HUDEP-2 (cell line): ENCODE measurements around the gene FADS1.
A peak's percentile ranks its signal among the peaks of the same experiment; 100 is the strongest.

Source experiments
- DNase-seq, 76 experiments: peaks; one replicate each; lab custom pipeline; 2025; ENCODE audit not compliant: unreplicated experiment in 76 of 76; lab: John Stamatoyannopoulos, UW

Gene FADS1

DNA sequence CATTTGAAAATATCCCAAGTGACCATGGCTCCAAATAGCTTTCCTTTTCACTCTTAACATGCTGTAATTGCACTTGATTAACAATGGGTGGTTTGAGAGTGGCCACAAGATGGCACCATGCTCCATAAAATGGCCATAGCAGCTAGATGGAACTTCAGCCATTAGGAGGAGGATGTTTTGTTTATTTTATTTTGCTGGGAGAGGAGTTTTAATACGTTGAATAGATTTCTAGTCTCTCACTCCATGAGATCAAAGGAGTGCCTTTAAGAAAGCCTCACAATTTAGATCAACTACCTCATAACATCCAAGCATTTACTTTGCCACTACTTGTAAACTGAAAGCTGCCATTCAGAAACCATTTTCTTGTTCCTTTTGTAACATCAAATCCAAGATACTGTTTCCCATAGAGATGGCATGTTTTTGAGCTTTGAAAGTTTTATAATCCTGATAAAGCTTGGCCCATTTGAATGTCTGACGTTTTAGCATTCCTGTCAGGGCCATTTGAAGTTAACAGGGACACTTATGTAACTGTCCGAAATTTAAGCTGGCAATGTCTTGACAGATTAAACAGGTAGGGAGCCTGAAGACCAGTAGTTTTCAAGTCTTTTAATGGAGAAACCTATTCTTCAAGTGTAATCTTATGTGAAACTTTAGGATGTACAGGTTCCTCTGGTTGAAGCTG, 19.4 kb downstream of the FADS1 start:
- peak in 60 of 76 experiments; percentile 7 to 75 (median 46) for DNase-seq

DNA sequence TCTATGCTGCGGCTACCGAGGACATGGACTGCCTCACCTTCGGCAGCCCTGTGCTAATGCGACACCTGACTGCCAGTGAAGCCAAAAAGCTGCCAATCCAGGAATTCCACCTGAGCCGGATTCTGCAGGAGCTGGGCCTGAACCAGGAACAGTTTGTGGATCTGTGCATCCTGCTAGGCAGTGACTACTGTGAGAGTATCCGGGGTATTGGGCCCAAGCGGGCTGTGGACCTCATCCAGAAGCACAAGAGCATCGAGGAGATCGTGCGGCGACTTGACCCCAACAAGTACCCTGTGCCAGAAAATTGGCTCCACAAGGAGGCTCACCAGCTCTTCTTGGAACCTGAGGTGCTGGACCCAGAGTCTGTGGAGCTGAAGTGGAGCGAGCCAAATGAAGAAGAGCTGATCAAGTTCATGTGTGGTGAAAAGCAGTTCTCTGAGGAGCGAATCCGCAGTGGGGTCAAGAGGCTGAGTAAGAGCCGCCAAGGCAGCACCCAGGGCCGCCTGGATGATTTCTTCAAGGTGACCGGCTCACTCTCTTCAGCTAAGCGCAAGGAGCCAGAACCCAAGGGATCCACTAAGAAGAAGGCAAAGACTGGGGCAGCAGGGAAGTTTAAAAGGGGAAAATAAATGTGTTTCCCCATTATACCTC, 20.8 kb downstream of the FADS1 start:
- DNase-seq = no peak

- DNase-seq = no peak
Observed at GRCh38 chr11:61795459-61795858, 21.3 kb downstream of the FADS1 start.

DNA sequence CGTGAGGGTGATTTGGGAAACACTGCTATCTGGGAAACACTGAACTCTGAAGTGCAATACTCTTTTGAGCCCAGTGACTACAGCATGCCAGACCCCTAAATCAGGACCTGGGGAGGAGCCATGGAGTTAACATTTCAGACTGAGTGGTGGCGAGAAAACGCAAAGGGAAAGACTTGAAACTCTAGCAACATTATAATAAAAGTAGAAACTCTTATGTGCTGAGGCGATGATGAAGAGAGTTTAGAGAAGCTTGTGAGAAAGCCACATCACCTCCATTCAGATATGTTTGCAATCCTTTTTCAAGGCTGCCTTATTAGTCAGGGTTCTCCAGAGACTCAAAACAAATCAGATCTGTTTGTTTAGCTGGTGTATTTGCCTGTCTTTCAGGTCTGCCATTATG, 22.2 kb downstream of the FADS1 start:
- DNase-seq = no peak

GRCh38 chr11:61793829-61794204, 23.0 kb downstream of the FADS1 start:
- no peak for DNase-seq

DNA sequence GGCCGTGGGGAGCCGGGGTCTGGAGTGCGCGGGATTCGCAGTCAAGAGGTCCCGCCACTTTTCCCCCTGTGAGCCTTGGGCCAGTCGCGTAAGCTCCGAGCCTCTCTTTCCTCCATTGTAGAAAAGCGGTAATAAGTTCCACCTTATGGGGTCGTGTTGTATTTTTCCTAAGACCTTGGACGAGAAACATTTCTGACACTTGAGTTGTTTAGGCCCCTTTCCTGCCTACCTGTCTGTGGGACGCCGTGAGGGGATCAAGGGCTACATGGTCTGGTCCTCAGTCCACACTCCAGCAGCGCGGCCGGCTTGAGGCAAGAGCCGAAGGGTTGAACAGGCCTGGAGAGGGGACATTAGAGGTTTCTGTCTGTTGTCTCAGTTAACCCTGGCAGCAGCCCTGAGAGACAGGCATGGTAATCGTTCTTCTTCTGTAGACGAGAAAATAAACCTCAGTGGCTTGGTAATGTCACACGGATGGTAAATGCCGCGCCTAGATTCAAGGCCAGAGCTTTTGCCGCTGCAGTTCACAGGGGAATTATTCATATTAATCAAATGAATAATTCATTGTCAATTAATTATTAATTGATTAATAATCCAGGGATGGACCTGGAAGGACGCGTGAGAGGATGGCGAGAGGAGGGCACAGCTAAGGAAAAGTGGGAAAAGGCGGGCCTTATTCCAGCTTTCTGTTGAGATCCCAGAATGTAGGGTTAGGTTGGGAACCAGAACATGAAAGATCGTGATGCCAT, 23.5 kb downstream of the FADS1 start:
- DNase-seq = peak in 1 of 76 experiments; percentile 41

DNA sequence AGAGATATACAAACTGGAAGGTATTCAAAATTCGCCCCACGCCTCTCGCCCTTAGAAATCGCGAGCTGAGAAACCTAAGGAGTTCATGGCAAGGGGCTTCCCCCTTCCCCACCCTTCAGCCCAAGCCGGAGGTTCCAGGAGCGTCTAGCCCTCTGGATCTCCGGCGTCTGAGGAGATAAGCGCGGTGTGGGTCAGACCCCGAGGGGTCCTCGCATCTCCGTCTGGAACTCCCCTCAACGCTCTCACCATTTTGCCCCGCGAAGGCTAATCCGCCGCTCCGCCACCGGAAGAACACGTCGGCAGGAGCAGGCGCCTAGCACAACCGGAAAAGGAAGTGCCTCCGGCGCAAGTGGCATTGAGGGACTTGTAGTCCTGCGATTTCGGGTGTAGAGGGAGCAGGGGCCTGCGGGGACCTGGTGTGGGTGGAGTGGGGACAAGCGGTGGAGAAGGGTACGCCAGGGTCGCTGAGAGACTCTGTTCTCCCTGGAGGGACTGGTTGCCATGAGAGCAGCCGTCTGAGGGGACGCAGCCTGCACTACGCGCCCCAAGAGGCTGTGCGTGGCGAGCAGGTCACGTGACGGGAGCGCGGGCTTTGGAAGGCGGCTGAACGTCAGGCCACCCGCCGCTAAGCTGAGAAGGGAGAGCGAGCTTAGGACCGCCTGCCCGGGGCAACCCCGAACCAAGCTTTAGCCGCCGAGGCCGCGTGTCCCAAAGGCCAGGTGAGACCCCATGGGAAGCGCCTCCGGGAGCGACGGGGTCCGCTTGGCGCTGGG, 24.3 kb downstream of the FADS1 start, which contains the start of the genes FEN1 and TMEM258:
TSS of gene FEN1 (plus strand) at position 602 of the 773 bp plus-strand sequence. CDS start 2,451 bp downstream, outside the sequence.
TSS of gene TMEM258 (minus strand) at position 290 of the 773 bp plus-strand sequence. CDS start at position 249, 41 bp downstream.
- DNase-seq = peak; percentile 18 to 97 (median 81)

- peak in 65 of 76 experiments; percentile 19 to 81 (median 54) for DNase-seq
Observed at GRCh38 chr11:61791737-61792309, 25.0 kb downstream of the FADS1 start.

GRCh38 chr11:61787928-61788491, 28.8 kb downstream of the FADS1 start:
- DNase-seq = peak in 48 of 76 experiments; percentile 5 to 64 (median 28)

DNA sequence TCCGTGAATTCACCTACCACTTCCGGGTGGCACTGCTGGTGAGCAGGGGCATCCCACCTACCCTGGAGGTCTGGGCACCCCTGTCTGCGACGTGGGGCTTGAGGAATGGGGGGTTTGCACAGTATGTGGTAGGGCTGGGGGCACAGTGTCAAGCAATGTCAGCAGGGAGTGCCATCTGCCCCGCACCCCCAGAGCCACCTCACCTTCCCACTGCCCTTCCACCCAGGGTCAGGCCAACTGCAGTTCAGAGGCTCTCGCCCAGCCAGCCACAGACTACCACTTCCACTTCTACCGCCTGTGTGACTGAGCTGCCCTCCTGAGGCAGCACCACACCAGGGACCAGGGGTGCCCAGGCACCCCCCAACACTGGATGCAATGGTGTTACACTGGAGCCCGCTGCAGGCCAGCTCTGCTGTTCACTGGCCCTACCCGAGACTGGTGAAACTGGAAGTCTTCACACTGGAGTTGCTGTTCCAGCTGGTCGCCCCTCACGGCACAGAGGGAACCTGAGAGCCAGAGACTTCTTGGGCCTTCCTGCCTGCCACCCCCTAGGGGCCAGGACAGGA, 30.9 kb downstream of the FADS1 start:
- no peak for DNase-seq

GRCh38 chr11:61784506-61784805, 32.3 kb downstream of the FADS1 start:
- DNase-seq = no peak

DNA sequence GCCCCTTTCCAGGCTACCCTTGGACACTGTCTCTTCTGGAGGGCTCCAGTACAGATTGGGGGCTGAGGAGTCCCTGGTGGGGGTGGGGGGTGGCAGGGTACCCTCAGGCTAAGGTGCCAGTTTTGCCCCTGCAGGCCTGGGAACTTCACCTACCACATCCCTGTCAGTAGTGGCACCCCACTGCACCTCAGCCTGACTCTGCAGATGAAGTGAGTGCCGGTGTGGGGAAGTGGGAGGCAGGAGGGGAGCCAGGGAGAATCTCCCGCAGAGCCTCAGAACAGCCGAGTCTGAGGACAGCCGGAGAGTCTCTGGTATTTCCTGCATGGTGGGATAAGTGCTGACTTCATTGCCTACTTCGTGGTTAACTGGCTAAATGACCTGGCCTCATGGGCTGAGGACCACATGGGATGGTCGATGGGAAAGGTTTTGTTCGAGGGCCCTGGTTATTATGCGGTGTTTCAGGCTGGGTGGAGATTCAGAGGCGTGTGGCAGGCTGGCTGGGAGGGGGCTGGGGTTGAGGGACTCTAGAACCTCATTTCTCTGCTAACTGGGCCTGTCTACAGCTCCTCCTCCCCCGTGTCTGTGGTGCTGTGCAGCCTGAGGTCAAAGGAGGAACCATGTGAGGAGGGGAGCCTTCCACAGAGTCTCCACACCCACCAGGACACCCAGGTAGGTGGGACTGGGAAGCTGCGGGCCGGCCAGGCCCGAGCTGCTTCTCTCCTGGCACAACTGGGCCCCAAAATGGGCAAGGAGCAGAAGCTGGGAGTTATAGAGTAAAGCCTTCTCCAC, 32.9 kb downstream of the FADS1 start:
- DNase-seq = no peak

GRCh38 chr11:61782841-61783240, 34.0 kb downstream of the FADS1 start:
- DNase-seq = no peak

DNA sequence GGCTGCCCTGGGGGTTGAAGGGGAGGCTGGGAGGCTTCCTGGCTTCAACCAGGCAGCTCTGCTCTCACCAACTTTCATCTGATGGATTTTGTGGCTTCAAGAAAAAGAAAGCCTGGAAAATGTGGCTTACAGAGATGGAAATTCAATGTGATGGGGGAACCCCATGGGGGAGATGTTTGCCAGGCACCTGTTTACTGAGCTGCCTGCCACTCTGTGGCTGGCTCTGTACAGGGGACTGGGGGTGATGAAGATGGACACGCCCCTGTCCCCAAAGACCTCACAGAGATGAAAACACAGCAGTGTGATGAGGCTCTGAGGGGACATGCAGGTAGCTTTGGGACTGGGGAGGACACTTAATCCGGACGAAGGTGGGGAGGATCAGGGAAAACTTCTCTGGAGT, 34.5 kb downstream of the FADS1 start:
- DNase-seq = no peak

GRCh38 chr11:61781585-61781984, 35.2 kb downstream of the FADS1 start:
- no peak for DNase-seq

GRCh38 chr11:61780581-61781162, 36.1 kb downstream of the FADS1 start:
- DNase-seq = no peak

DNA sequence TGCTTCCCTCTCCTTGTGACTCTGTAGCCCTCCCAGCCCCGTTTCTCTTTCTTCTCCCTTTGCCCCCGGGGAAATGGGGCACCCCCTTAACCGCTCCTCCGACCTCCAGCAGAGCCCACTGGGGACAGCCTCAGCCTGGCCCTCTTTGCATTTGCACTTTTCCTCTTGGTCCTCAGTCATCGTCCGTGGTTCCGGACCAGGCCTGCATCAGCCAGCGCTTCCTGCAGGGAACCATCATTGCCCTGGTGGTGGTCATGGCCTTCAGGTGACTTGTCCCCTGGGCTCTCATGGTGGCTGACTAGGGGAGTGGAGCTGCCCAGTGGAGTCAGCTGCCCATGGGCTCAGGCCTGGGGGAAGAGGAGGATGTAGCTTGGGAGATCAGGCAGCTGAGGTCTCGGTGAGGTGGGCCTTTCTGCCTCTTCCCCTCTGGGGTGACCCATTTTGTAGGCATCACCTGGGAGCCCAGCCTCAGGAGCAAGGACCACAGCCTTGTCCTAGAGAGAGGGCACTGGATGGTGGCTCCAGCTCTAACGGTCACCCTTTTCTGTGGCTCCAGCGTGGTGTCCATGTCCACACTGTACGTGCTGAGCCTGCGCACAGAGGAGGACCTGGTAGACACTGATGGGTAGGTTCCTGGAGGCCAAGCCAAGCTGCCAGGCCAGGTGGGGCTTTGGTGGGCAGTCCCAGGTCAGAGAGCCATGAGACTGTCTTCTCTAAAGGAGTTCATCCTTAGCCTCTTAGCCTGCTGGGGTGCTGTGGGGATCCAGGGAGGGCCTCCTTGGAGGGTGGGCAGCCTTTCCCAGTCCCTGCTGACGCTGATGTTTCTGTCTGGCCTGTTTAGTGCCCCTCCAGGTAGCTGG, 36.9 kb downstream of the FADS1 start:
- no peak for DNase-seq
